Liver (tissue), 9 donors: ENCODE measurements around the gene ODC1. TPM values are rescaled to one million over a fixed set of nuclear protein-coding genes. Genes with fewer than 3 reads are reported as not detected.

ENCODE experiments used
- DNase-seq: peaks from one replicate; pipeline ENCODE4 v3.0.0-alpha.2; 2017; ENCODE audit warnings: low spot score
- H3K27ac ChIP-seq, 2 donors: one replicate each; pipeline ENCODE4 v1.7.0; 2013; ENCODE audit warnings: inconsistent platforms in 2 of 2, low read length in 2 of 2, control low read depth in 1 of 2, low read depth in 1 of 2, mild to moderate bottlenecking in 1 of 2
- H3K27me3 ChIP-seq, 4 donors: one replicate each; pipeline versions ENCODE4 v1.6.1 to v1.7.0; 2013; ENCODE audit warnings: low read length in 3 of 4, inconsistent platforms in 1 of 4, mild to moderate bottlenecking in 1 of 4, moderate library complexity in 1 of 4; ENCODE audit not compliant: control insufficient read depth in 4 of 4, insufficient read depth in 4 of 4
- H3K36me3 ChIP-seq, 4 donors: one replicate each; pipeline versions ENCODE4 v1.6.1 to v1.7.0; 2013; ENCODE audit warnings: low read length in 3 of 4, mild to moderate bottlenecking in 3 of 4, low read depth in 1 of 4, moderate library complexity in 1 of 4; ENCODE audit not compliant: control insufficient read depth in 4 of 4, insufficient read depth in 3 of 4
- H3K4me1 ChIP-seq, 4 donors: one replicate each; pipeline versions ENCODE4 v1.6.1 to v1.7.0; 2013; ENCODE audit warnings: low read length in 3 of 4, mild to moderate bottlenecking in 3 of 4, moderate library complexity in 1 of 4; ENCODE audit not compliant: control insufficient read depth in 4 of 4, insufficient read depth in 4 of 4
- H3K4me3 ChIP-seq, 3 donors: one replicate each; pipeline versions ENCODE4 v1.6.1 to v1.7.0; 2013; ENCODE audit warnings: low read length in 3 of 3, control low read depth in 1 of 3, low read depth in 1 of 3, mild to moderate bottlenecking in 1 of 3
- H3K9ac ChIP-seq, 2 donors: one replicate each; pipeline ENCODE4 v1.7.0; 2013; ENCODE audit warnings: low read length in 2 of 2, mild to moderate bottlenecking in 2 of 2, moderate library complexity in 2 of 2, control low read depth in 1 of 2, low read depth in 1 of 2
- H3K9me3 ChIP-seq, 4 donors: one replicate each; pipeline versions ENCODE4 v1.6.1 to v1.7.0; 2013; ENCODE audit warnings: low read length in 3 of 4; ENCODE audit not compliant: control insufficient read depth in 4 of 4
- EGR1 ChIP-seq, 2 donors: IDR thresholded peaks; 2 replicates each; pipeline ENCODE4 v1.6.1; 2016 to 2018; ENCODE audit warnings: antibody characterized with exemption in 2 of 2, low read depth in 2 of 2
- FOXA1 ChIP-seq: IDR thresholded peaks from 2 replicates; pipeline ENCODE4 v1.6.1; 2016; ENCODE audit warnings: antibody characterized with exemption
- FOXA2 ChIP-seq: IDR thresholded peaks from 2 replicates; pipeline ENCODE4 v1.6.1; 2016; ENCODE audit warnings: antibody characterized with exemption
- GABPA ChIP-seq, 2 donors: IDR thresholded peaks in 1 of 2; conservative IDR thresholded peaks in 1 of 2; 2 replicates each; pipeline ENCODE4 v1.6.1; 2016; ENCODE audit warnings: antibody characterized with exemption in 2 of 2, mild to moderate bottlenecking in 1 of 2, moderate library complexity in 1 of 2
- HNF4G ChIP-seq: IDR thresholded peaks from 2 replicates; pipeline ENCODE4 v1.6.1; 2016; ENCODE audit warnings: antibody characterized with exemption
- JUND ChIP-seq, 2 donors: IDR thresholded peaks; 2 replicates each; pipeline ENCODE4 v1.6.1; 2016; ENCODE audit warnings: antibody characterized with exemption in 2 of 2
- RAD21 ChIP-seq, 2 donors: IDR thresholded peaks; 2 replicates each; pipeline ENCODE4 v1.6.1; 2016; ENCODE audit warnings: antibody characterized with exemption in 2 of 2, mild to moderate bottlenecking in 2 of 2
- RXRA ChIP-seq, 2 donors: IDR thresholded peaks; 2 replicates each; pipeline ENCODE4 v1.6.1; 2017 to 2018; ENCODE audit warnings: antibody characterized with exemption in 2 of 2, mild to moderate bottlenecking in 1 of 2
- SP1 ChIP-seq: IDR thresholded peaks from 2 replicates; pipeline ENCODE4 v1.6.1; 2018; ENCODE audit warnings: antibody characterized with exemption, mild to moderate bottlenecking
- TAF1 ChIP-seq: conservative IDR thresholded peaks from 2 replicates; pipeline ENCODE4 v1.6.1; 2016; ENCODE audit warnings: antibody characterized with exemption, mild to moderate bottlenecking
- YY1 ChIP-seq: IDR thresholded peaks from 2 replicates; pipeline ENCODE4 v1.6.1; 2016; ENCODE audit warnings: antibody characterized with exemption, mild to moderate bottlenecking
- WGBS: extraction: QIAGEN DNeasy Blood & Tissue Kit; methylation state at CpG from one replicate; pipeline ENCODE4 v1.1.7; 2013; 5-methylcytosine and 5-hydroxymethylcytosine counted together
- polyA plus RNA-seq, 2 donors: library from polyadenylated mRNA; stranded (reverse) in 1 of 2; unstranded in 1 of 2; fragments of 200-250 nt in 1 of 2; fragments of >200 nt in 1 of 2; fragmentation: Nextera tagmentation in 1 of 2; extraction: Ambion mirVana in 1 of 2; gene quantifications; one replicate each; pipeline versions ENCODE4 v1.2.1 to v1.2.3, GENCODE V29; 2013 to 2015
- total RNA-seq, 2 donors: library from RNA; depleted of rRNA; stranded (reverse); fragments of >200 nt; gene quantifications; one replicate each; pipeline ENCODE4 v1.2.3, GENCODE V29; 2014
- TF ChIP-seq, protein P1 (sequence below): IDR thresholded peaks from 2 replicates; pipeline ENCODE4 v1.6.1; 2016; ENCODE audit warnings: antibody characterized with exemption, mild to moderate bottlenecking
- TF ChIP-seq, protein P2 (sequence below): IDR thresholded peaks from 2 replicates; pipeline ENCODE4 v1.6.1; 2016; ENCODE audit warnings: antibody characterized with exemption
- TF ChIP-seq, protein P3 (sequence below): IDR thresholded peaks from 2 replicates; pipeline ENCODE4 v1.6.1; 2016; ENCODE audit warnings: antibody characterized with exemption
- TF ChIP-seq, protein P4 (sequence below): fragments of 150-350 bp; IDR thresholded peaks from 2 replicates; pipeline ENCODE4 v1.5.1; 2017; ENCODE audit warnings: improper control_type of control experiment, low read depth, low read length; ENCODE audit not compliant: missing input control
- TF ChIP-seq, protein P5 (sequence below): IDR thresholded peaks from 2 replicates; pipeline ENCODE4 v1.6.1; 2016; ENCODE audit warnings: antibody characterized with exemption
- donor health status: healthy.
- donor health status: healthy.
- donor health status: healthy.
- donor health status: healthy.
- donor health status: healthy.

ODC1 gene
- total and polyA plus RNA-seq, 4 donors = 8.3 to 75.8 (median 48.1) TPM

DNA sequence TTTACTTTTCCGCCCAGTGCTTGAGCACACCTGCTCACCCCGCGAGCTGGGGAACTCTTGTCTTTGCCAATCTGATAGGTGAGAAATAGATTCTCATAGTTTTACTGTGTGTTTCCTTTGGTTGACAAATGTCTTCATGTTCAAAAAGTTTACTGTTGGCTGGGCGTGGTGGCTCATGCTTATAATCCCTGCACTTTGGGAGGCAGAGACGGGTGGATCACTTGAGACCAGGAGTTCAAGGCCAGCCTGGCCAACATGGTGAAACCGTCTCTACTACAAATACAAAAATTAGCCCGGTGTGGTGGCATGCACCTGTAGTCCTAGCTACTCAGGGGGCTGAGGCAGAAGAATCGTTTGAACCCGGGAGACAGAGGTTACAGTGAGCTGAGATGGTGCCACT, 10.3 kb downstream of the ODC1 start (continued):
- TF ChIP-seq, protein P1, sequence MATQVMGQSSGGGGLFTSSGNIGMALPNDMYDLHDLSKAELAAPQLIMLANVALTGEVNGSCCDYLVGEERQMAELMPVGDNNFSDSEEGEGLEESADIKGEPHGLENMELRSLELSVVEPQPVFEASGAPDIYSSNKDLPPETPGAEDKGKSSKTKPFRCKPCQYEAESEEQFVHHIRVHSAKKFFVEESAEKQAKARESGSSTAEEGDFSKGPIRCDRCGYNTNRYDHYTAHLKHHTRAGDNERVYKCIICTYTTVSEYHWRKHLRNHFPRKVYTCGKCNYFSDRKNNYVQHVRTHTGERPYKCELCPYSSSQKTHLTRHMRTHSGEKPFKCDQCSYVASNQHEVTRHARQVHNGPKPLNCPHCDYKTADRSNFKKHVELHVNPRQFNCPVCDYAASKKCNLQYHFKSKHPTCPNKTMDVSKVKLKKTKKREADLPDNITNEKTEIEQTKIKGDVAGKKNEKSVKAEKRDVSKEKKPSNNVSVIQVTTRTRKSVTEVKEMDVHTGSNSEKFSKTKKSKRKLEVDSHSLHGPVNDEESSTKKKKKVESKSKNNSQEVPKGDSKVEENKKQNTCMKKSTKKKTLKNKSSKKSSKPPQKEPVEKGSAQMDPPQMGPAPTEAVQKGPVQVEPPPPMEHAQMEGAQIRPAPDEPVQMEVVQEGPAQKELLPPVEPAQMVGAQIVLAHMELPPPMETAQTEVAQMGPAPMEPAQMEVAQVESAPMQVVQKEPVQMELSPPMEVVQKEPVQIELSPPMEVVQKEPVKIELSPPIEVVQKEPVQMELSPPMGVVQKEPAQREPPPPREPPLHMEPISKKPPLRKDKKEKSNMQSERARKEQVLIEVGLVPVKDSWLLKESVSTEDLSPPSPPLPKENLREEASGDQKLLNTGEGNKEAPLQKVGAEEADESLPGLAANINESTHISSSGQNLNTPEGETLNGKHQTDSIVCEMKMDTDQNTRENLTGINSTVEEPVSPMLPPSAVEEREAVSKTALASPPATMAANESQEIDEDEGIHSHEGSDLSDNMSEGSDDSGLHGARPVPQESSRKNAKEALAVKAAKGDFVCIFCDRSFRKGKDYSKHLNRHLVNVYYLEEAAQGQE = no peak
- TF ChIP-seq YY1 = no peak

DNA sequence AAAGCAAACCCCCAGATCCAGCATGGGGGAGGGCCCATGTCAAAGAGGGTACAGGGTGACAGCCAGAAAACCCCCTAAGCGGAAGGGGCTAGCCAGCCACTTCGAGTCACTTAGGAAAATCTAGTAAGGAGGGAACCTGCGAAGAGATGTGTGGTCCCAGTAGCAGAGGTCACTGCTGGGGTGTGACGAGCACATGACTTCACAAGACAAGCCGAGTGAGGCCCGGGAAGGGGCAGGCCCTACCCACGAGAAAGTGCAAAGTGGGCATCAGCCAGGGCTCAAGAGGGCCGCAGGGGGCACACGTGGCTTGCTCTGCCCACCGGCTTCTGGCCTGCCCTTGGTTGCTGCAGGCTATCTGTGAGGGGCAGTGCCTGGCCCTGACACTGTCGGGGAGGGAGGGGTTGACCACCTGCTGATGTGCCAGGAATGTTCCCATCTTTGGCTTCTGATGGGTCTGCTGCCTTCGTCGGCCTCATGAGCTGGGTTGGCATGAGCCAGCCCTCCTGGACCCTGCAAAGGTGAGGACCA, 11.5 kb downstream of the ODC1 start:
- no peak overlapping the region for H3K27ac ChIP-seq
- H3K4me1 ChIP-seq = peaks cover 0 to 5% (median 2%) of the 10 kb centered on the region in 4 donors
- no peak overlapping the region for H3K9ac ChIP-seq
- 89% methylated on average over 13 of the region's 13 CpGs for WGBS
- TF ChIP-seq, protein P1 = no peak
- TF ChIP-seq, protein P2, sequence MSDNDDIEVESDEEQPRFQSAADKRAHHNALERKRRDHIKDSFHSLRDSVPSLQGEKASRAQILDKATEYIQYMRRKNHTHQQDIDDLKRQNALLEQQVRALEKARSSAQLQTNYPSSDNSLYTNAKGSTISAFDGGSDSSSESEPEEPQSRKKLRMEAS = no peak
- TF ChIP-seq FOXA1 (no peak), RAD21 (IDR thresholded peaks at IDR 0.05) (no peak), TAF1 (no peak), HNF4G (no peak), RXRA (IDR thresholded peaks at IDR 0.05) (no peak), FOXA2 (no peak), JUND (IDR thresholded peaks at IDR 0.05) (no peak), YY1 (no peak), EGR1 (IDR thresholded peaks at IDR 0.05; ENCODE audit: low read depth in 2 of 2) (no peak), SP1 (no peak), GABPA (IDR thresholded peaks at IDR 0.05 in 1 of 2, conservative IDR thresholded peaks at IDR 0.05 in 1 of 2) (no peak)
- TF ChIP-seq, protein P3, sequence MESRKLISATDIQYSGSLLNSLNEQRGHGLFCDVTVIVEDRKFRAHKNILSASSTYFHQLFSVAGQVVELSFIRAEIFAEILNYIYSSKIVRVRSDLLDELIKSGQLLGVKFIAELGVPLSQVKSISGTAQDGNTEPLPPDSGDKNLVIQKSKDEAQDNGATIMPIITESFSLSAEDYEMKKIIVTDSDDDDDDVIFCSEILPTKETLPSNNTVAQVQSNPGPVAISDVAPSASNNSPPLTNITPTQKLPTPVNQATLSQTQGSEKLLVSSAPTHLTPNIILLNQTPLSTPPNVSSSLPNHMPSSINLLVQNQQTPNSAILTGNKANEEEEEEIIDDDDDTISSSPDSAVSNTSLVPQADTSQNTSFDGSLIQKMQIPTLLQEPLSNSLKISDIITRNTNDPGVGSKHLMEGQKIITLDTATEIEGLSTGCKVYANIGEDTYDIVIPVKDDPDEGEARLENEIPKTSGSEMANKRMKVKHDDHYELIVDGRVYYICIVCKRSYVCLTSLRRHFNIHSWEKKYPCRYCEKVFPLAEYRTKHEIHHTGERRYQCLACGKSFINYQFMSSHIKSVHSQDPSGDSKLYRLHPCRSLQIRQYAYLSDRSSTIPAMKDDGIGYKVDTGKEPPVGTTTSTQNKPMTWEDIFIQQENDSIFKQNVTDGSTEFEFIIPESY = no peak
- TF ChIP-seq, protein P4, sequence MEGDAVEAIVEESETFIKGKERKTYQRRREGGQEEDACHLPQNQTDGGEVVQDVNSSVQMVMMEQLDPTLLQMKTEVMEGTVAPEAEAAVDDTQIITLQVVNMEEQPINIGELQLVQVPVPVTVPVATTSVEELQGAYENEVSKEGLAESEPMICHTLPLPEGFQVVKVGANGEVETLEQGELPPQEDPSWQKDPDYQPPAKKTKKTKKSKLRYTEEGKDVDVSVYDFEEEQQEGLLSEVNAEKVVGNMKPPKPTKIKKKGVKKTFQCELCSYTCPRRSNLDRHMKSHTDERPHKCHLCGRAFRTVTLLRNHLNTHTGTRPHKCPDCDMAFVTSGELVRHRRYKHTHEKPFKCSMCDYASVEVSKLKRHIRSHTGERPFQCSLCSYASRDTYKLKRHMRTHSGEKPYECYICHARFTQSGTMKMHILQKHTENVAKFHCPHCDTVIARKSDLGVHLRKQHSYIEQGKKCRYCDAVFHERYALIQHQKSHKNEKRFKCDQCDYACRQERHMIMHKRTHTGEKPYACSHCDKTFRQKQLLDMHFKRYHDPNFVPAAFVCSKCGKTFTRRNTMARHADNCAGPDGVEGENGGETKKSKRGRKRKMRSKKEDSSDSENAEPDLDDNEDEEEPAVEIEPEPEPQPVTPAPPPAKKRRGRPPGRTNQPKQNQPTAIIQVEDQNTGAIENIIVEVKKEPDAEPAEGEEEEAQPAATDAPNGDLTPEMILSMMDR = no peak
- TF ChIP-seq, protein P5, sequence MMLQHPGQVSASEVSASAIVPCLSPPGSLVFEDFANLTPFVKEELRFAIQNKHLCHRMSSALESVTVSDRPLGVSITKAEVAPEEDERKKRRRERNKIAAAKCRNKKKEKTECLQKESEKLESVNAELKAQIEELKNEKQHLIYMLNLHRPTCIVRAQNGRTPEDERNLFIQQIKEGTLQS = no peak
- no peaks in the 10 kb centered on the region for H3K9me3 ChIP-seq
- no peaks in the 10 kb centered on the region for H3K27me3 ChIP-seq
- peaks cover 4 to 19% (median 16%) of the 10 kb centered on the region in 4 donors for H3K36me3 ChIP-seq
- H3K4me3 ChIP-seq = no peak overlapping the region
- no peak for DNase-seq
